ENCODE results near the gene AP1G1. TPM values are rescaled to one million over a fixed set of nuclear protein-coding genes. Genes with fewer than 3 reads are reported as not detected.
A peak's percentile ranks its signal among the peaks of the same experiment; 100 is the strongest.
"Not testable (repeated sequence)": the region's sequence is repeated elsewhere in the genome, so short reads cannot be mapped to it uniquely, and the experiment has no call there.

AP1G1 gene
- polyA plus RNA-seq, 1 experiment = 59.8 TPM

GRCh38 chr16:71693164-71693563 is 115.5 kb downstream of the AP1G1 start:
- no peak for TF ChIP-seq CTCF (IDR thresholded peaks at IDR 0.05; ENCODE audit: insufficient read depth, low read depth, low read length)
- ChIA-PET CTCF (no interaction called here), POLR2A (no interaction called here)
- Histone ChIP-seq H3K27me3 (ENCODE audit: control insufficient read depth, insufficient read depth, low read length) (no peaks in the 10 kb centered on the region), H3K36me3 (ENCODE audit: control insufficient read depth, insufficient read depth, low read length) (no peaks in the 10 kb centered on the region), H3K4me3 (ENCODE audit: low read depth, low read length) (no peak overlapping the region)
- no peak for DNase-seq (ENCODE audit: low read depth)

GRCh38 chr16:71689901-71690300 is 118.7 kb downstream of the AP1G1 start:
- Histone ChIP-seq H3K36me3 (ENCODE audit: control insufficient read depth, insufficient read depth, low read length) (no peaks in the 10 kb centered on the region), H3K4me3 (ENCODE audit: low read depth, low read length) (no peak overlapping the region), H3K27me3 (ENCODE audit: control insufficient read depth, insufficient read depth, low read length) (no peaks in the 10 kb centered on the region)
- no peak for TF ChIP-seq CTCF (IDR thresholded peaks at IDR 0.05; ENCODE audit: insufficient read depth, low read depth, low read length)
- CTCF ChIA-PET = interaction anchor here (1.5 kb wide), 1 partner anchor 11 kb away, joined by 3 read pairs; no protein-coding TSS in a partner anchor
- no peak for DNase-seq (ENCODE audit: low read depth)
- POLR2A ChIA-PET = no interaction called here

GRCh38 chr16:71687861-71688260 is 120.8 kb downstream of the AP1G1 start:
- POLR2A ChIA-PET = no interaction called here
- no peak for TF ChIP-seq CTCF (IDR thresholded peaks at IDR 0.05; ENCODE audit: insufficient read depth, low read depth, low read length)
- H3K4me3 ChIP-seq (ENCODE audit: low read depth, low read length) = no peak overlapping the region
- DNase-seq (ENCODE audit: low read depth) = no peak
- no peaks in the 10 kb centered on the region for H3K27me3 ChIP-seq (ENCODE audit: control insufficient read depth, insufficient read depth, low read length)
- no peaks in the 10 kb centered on the region for H3K36me3 ChIP-seq (ENCODE audit: control insufficient read depth, insufficient read depth, low read length)
- CTCF ChIA-PET = no interaction called here

- H3K27me3 ChIP-seq (ENCODE audit: control insufficient read depth, insufficient read depth, low read length); DNase-seq (ENCODE audit: low read depth); H3K36me3 ChIP-seq (ENCODE audit: control insufficient read depth, insufficient read depth, low read length); POLR2A ChIA-PET; H3K4me3 ChIP-seq (ENCODE audit: low read depth, low read length): not testable (repeated sequence)
- CTCF ChIA-PET = interaction anchor here (0.6 kb wide), 1 partner anchor 19 kb away, joined by 3 read pairs; no protein-coding TSS in a partner anchor
Observed at GRCh38 chr16:71684280-71684679, 124.4 kb downstream of the AP1G1 start.

- DNase-seq (ENCODE audit: low read depth) = no peak
- ChIA-PET POLR2A (no interaction called here), CTCF (no interaction called here)
- no peak for TF ChIP-seq CTCF (IDR thresholded peaks at IDR 0.05; ENCODE audit: insufficient read depth, low read depth, low read length)
- H3K36me3 ChIP-seq (ENCODE audit: control insufficient read depth, insufficient read depth, low read length) = peaks cover 2% of the 10 kb centered on the region; the same call in 1 of the 2 replicates
- H3K4me3 ChIP-seq (ENCODE audit: low read depth, low read length) = no peak overlapping the region
- H3K27me3 ChIP-seq (ENCODE audit: control insufficient read depth, insufficient read depth, low read length) = no peaks in the 10 kb centered on the region
Observed at GRCh38 chr16:71681360-71681759, 127.3 kb downstream of the AP1G1 start.

Small RNA genes within 50 kb of the gene (small RNA-seq; reads per million reads assigned to genes)
- gene AC010653.3 (ENCODE audit: insufficient read length, low read depth, low replicate concordance) (not detected), gene SNORA70D (ENCODE audit: insufficient read length, low read depth, low replicate concordance) (not detected), gene SNORD71 (ENCODE audit: insufficient read length, low read depth, low replicate concordance) (501 reads per million, percentile 95 among the genes with 10 or more reads in this experiment)

Other genes with a start within 250 kb of the AP1G1 start
- not detected in 2 replicates for gene TAT, start 231.7 kb downstream of the AP1G1 start, polyA plus RNA-seq (2011; rRNA removed)
- not detected in 2 replicates for gene MARVELD3, start 182.7 kb downstream of the AP1G1 start, polyA plus RNA-seq (2011; rRNA removed)
- gene PHLPP2, start 84.1 kb downstream of the AP1G1 start, polyA plus RNA-seq (2011; rRNA removed) = 7.9 and 10.0 TPM in 2 replicates
- gene ATXN1L, start 37.1 kb upstream of the AP1G1 start, polyA plus RNA-seq (2011; rRNA removed) = 13.5 and 13.6 TPM in 2 replicates
- gene ZNF821, start 75.3 kb upstream of the AP1G1 start, polyA plus RNA-seq (2011; rRNA removed) = 3.5 and 5.0 TPM in 2 replicates
- gene IST1, start 86.7 kb upstream of the AP1G1 start, polyA plus RNA-seq (2011; rRNA removed) = 227 and 236 TPM in 2 replicates
- not detected in 2 replicates for gene PKD1L3, start 191.6 kb upstream of the AP1G1 start, polyA plus RNA-seq (2011; rRNA removed)
- 2.7 and 3.1 TPM in 2 replicates for gene DHODH, start 199.9 kb upstream of the AP1G1 start, polyA plus RNA-seq (2011; rRNA removed)
- gene HP, start 245.7 kb upstream of the AP1G1 start, polyA plus RNA-seq (2011; rRNA removed) = not detected in 2 replicates